K562 (cell line): ENCODE measurements around the gene TMEM167A. TPM values are rescaled to one million over a fixed set of nuclear protein-coding genes. Genes with fewer than 3 reads are reported as not detected.

Source experiments
- ATAC-seq: fragments of 200-7000 bp; cut with Tn5 transposase; 3 replicates; pipeline ENCODE4 v1.9.1; 2020; ENCODE audit warnings: moderate library complexity
- BruUV-seq: library from RNA; stranded (reverse); fragments of 400-500 nt; replicated peaks from 2 replicates; lab custom pipeline; 2021; lab: Mats Ljungman, UMichigan
- CTCF ChIA-PET: fragments of 300-600 bp; formaldehyde crosslinking; extraction: SDS; loops from one replicate; lab custom pipeline; 2021; ENCODE audit warnings: low intra/inter-chr PET ratio; lab: Yijun Ruan, JAX
- POLR2A ChIA-PET: fragments of 300-600, 350-650 bp; sonication (Branson Sonifier 250); formaldehyde crosslinking; extraction: SDS; loops from one replicate; lab custom pipeline; 2021; ENCODE audit warnings: antibody characterized with exemption, inconsistent platforms; lab: Yijun Ruan, JAX
- DNase-seq, 4 experiments: peaks; one replicate each; pipeline versions ENCODE4 v3.0.0 to v3.0.0-alpha.2; 2011 to 2018; ENCODE audit warnings: low spot score in 3 of 4, mixed read lengths in 3 of 4; ENCODE audit errors: extremely low read depth in 1 of 4
- FAIRE-seq: peaks from 2 replicates; lab custom pipeline; 2011; peaks lifted over from hg19 to GRCh38; lab: Jason Lieb, UNC
- H2AFZ ChIP-seq: 2 replicates; pipeline ENCODE4 v1.6.0; 2011; ENCODE audit warnings: low read depth, low read length, control low read depth, inconsistent platforms
- H3K27ac ChIP-seq: fragments of 200-600 bp; 3 replicates; pipeline ENCODE4 v1.8.0; 2011; ENCODE audit warnings: low read depth, mild to moderate bottlenecking, control low read depth, inconsistent platforms, low read length, moderate library complexity, mixed read lengths; ENCODE audit errors: extremely low read depth
- H3K27me3 ChIP-seq, 2 experiments: fragments of 300-600 bp in 1 of 2; 2 replicates in 1 of 2; 3 replicates in 1 of 2; pipeline versions ENCODE4 v1.6.0 to v1.8.0; 2011; ENCODE audit warnings: inconsistent platforms in 2 of 2, low read length in 2 of 2, mild to moderate bottlenecking in 1 of 2, mixed read lengths in 1 of 2, moderate library complexity in 1 of 2; ENCODE audit not compliant: control insufficient read depth in 2 of 2, insufficient read depth in 2 of 2
- H3K36me3 ChIP-seq: fragments of 300-600 bp; 3 replicates; pipeline ENCODE4 v1.8.0; 2011; ENCODE audit warnings: mild to moderate bottlenecking, low read length, inconsistent platforms; ENCODE audit not compliant: control insufficient read depth, insufficient read depth
- H3K4me1 ChIP-seq, 2 experiments: fragments of 200-600 bp in 1 of 2; replicated peaks in 1 of 2; 2 replicates in 1 of 2; 3 replicates in 1 of 2; pipeline versions ENCODE4 v1.5.1 to v1.8.0; 2011; ENCODE audit warnings: inconsistent platforms in 2 of 2, low read length in 2 of 2, mild to moderate bottlenecking in 1 of 2, mixed read lengths in 1 of 2, moderate library complexity in 1 of 2; ENCODE audit not compliant: control insufficient read depth in 2 of 2, insufficient read depth in 2 of 2
- H3K4me2 ChIP-seq: 2 replicates; pipeline ENCODE4 v1.6.1; 2011; ENCODE audit warnings: low read length, control low read depth, inconsistent platforms, mixed read lengths; ENCODE audit not compliant: insufficient read depth
- H3K4me3 ChIP-seq: fragments of 200-600 bp; sonication (generic), shearing (Covaris generic); 2 replicates; pipeline ENCODE4 v1.5.1; 2016; ENCODE audit warnings: control low read depth, inconsistent platforms
- H3K79me2 ChIP-seq: fragments of 200-600 bp; 3 replicates; pipeline ENCODE4 v1.8.0; 2011; ENCODE audit warnings: low read length, inconsistent platforms; ENCODE audit not compliant: control insufficient read depth, insufficient read depth
- H3K9ac ChIP-seq, 2 experiments: 2 replicates each; pipeline versions ENCODE4 v1.6.0 to v1.6.1; 2011; ENCODE audit warnings: low read depth in 2 of 2, low read length in 2 of 2, control low read depth in 1 of 2, inconsistent platforms in 1 of 2, mild to moderate bottlenecking in 1 of 2, mixed read lengths in 1 of 2; ENCODE audit not compliant: insufficient read depth in 1 of 2
- H3K9me1 ChIP-seq: one replicate; pipeline ENCODE4 v1.6.0; 2011; ENCODE audit warnings: inconsistent platforms, mild to moderate bottlenecking, low read length, moderate library complexity; ENCODE audit not compliant: control insufficient read depth, insufficient read depth
- H3K9me3 ChIP-seq: replicated peaks from 2 replicates; pipeline ENCODE4 v1.5.1; 2011; ENCODE audit warnings: low read depth, low read length, inconsistent platforms; ENCODE audit not compliant: control insufficient read depth, insufficient read depth
- H4K20me1 ChIP-seq: replicated peaks from 2 replicates; pipeline ENCODE4 v1.6.1; 2011; ENCODE audit warnings: low read length, inconsistent platforms, mixed read lengths; ENCODE audit not compliant: control insufficient read depth, insufficient read depth
- EHMT2 ChIP-seq: fragments of 450-650 bp; IDR thresholded peaks from 2 replicates; pipeline ENCODE4 v1.6.1; 2018; ENCODE audit warnings: antibody characterized with exemption
- MEIS2 ChIP-seq: fragments of 450-650 bp; IDR thresholded peaks from 2 replicates; pipeline ENCODE4 v1.6.1; 2014; ENCODE audit warnings: mild to moderate bottlenecking; ENCODE audit not compliant: partially characterized antibody
- RAD21 ChIP-seq, 2 experiments: fragments of 250-450 bp in 1 of 2; fragments of 450-650 bp in 1 of 2; sonication (Bioruptor Pico) in 1 of 2; formaldehyde crosslinking in 1 of 2; IDR thresholded peaks in 1 of 2; conservative IDR thresholded peaks in 1 of 2; 2 replicates each; pipeline versions ENCODE4 v1.4.0 to v1.8.0; 2020 to 2022; ENCODE audit warnings: mild to moderate bottlenecking in 2 of 2, moderate library complexity in 1 of 2
- ZBTB40 ChIP-seq, 2 experiments: fragments of 450-650 bp in 1 of 2; sonication (generic) in 1 of 2; formaldehyde crosslinking in 1 of 2; IDR thresholded peaks; 2 replicates each; pipeline versions ENCODE4 v1.7.1 to v1.9.0; 2016 to 2022; ENCODE audit warnings: inconsistent platforms in 1 of 2, mild to moderate bottlenecking in 1 of 2, missing genetic modification reagents in 1 of 2
- ZNF232 ChIP-seq: sonication (generic); formaldehyde crosslinking; IDR thresholded peaks from 2 replicates; pipeline ENCODE4 v1.8.0; 2022; ENCODE audit warnings: mild to moderate bottlenecking, missing genetic modification reagents
- whole genome bisulfite sequencing: fragments of 100-300 bp; shearing (Covaris generic); methylation state at CpG from one replicate; pipeline ENCODE4 v1.1.6; 2016; ENCODE audit warnings: low coverage, mixed read lengths; ENCODE audit not compliant: insufficient coverage; ENCODE audit errors: missing lambda C conversion rate; 5-methylcytosine and 5-hydroxymethylcytosine counted together
- in situ Hi-C: fragments of 300-500 bp; cut with MboI; formaldehyde crosslinking; loops from 4 replicates; pipeline ENCODE4 v1.15.0; 2018; ENCODE audit warnings: inconsistent platforms, mixed read lengths
- intact Hi-C: fragments of 100-400 bp; cut with micrococcal nuclease; formaldehyde crosslinking; loops from 2 replicates; pipeline ENCODE4 v1.14.2; 2022
- polyA plus RNA-seq, 8 experiments: library from polyadenylated mRNA; depleted of rRNA in 4 of 8; stranded (reverse) in 5 of 8; unstranded in 3 of 8; fragments of >200 nt; fragmentation: Nextera tagmentation in 2 of 8; fragmentation: Illumina TruSeq in 1 of 8; extraction: Ambion mirVana in 2 of 8; extraction: Trizol in 1 of 8; gene quantifications; 2 replicates each; pipeline versions ENCODE4 v1.2.1 to v1.2.3, GENCODE V29; 2011 to 2014; ENCODE audit warnings: inconsistent platforms in 1 of 8, missing spikeins in 1 of 8
- total RNA-seq, 7 experiments: library from RNA; depleted of rRNA in 6 of 7; stranded (reverse); fragments of >200 nt in 6 of 7; fragmentation: Illumina TruSeq in 2 of 7; extraction: Trizol in 2 of 7; gene quantifications; 2 replicates each; pipeline versions ENCODE4 v1.2.1 to v1.2.3, GENCODE V29; 2011 to 2021; ENCODE audit warnings: low replicate concordance in 1 of 7

The TMEM167A gene
- total and polyA plus RNA-seq, 9 of the 15 experiments (the other 6 are each of a cell fraction or from before 2014, with no cell fraction given): 35.3 to 458 (median 110) TPM

GRCh38 chr5:83099445-83099844 lies 22.3 kb upstream of the TMEM167A start:
- in situ Hi-C loops (no loop called here), intact Hi-C loops (no loop called here)
- Histone ChIP-seq H3K9ac (no peak overlapping the region), H3K79me2 (no peaks in the 10 kb centered on the region), H3K9me1 (no peaks in the 10 kb centered on the region), H3K4me1 (peaks cover 4 to 25% of the 10 kb centered on the region in 2 experiments; a peak in 4 of 5 replicates), H3K4me2 (no peak overlapping the region), H3K27me3 (no peaks in the 10 kb centered on the region), H3K36me3 (no peaks in the 10 kb centered on the region), H3K4me3 (no peak overlapping the region), H2AFZ (no peak overlapping the region), H3K9me3 (no peaks in the 10 kb centered on the region), H4K20me1 (no peaks in the 10 kb centered on the region), H3K27ac (no peak overlapping the region)
- 50% methylated on average over 1 of the region's 1 CpG for WGBS
- TF ChIP-seq ZNF232 (CRISPR knock-in tag) (no peak), ZBTB40 (IDR thresholded peaks at IDR 0.05) (peak; percentile 69), ZBTB40 (CRISPR knock-in tag; IDR thresholded peaks at IDR 0.05) (no peak), RAD21 (CRISPR knock-in tag; conservative IDR thresholded peaks at IDR 0.05 in 1 of 2, IDR thresholded peaks at IDR 0.05 in 1 of 2) (no peak), EHMT2 (no peak), MEIS2 (no peak)
- ChIA-PET CTCF (no interaction called here), POLR2A (interaction anchor here (0.9 kb wide), 1 partner anchor 9 kb away, joined by 3 read pairs; no protein-coding TSS in a partner anchor)
- ATAC-seq (no peak), FAIRE-seq (peak; percentile 19), DNase-seq (no peak)
- no TSS peak for BruUV-seq
